OCI-LY7 (cell line): Measurements from ENCODE around the gene TEPSIN. TPM values are rescaled to one million over a fixed set of nuclear protein-coding genes. Genes with fewer than 3 reads are reported as not detected.

ENCODE experiments used
- BruUV-seq: library from RNA; stranded (reverse); fragments of 400-500 nt; replicated peaks from 2 replicates; lab custom pipeline; 2021; lab: Mats Ljungman, UMichigan
- CTCF ChIA-PET: fragments of 300-600 bp; sonication (Branson Sonifier 250); formaldehyde crosslinking; loops from one replicate; lab custom pipeline; 2022; ENCODE audit warnings: antibody characterized with exemption; ENCODE audit not compliant: unreplicated experiment; lab: Charles Lee
- POLR2A ChIA-PET: fragments of 300-600 bp; sonication (Branson Sonifier 250); formaldehyde crosslinking; loops from one replicate; lab custom pipeline; 2022; ENCODE audit warnings: antibody characterized with exemption; lab: Charles Lee
- DNase-seq: peaks from one replicate; pipeline ENCODE4 v3.0.0-alpha.2; 2015; ENCODE audit warnings: low spot score
- H2AFZ ChIP-seq: fragments of 200-600 bp; sonication (generic), shearing (Covaris generic); 2 replicates; pipeline ENCODE4 v1.6.1; 2014; ENCODE audit warnings: mild to moderate bottlenecking, antibody characterized with exemption, low read length, moderate library complexity
- H3K27ac ChIP-seq: fragments of 200-600 bp; sonication (generic); 2 replicates; pipeline ENCODE4 v1.5.1; 2014; ENCODE audit warnings: mixed run types, low read depth, mild to moderate bottlenecking, moderate library complexity, low read length, inconsistent platforms; ENCODE audit not compliant: poor library complexity, severe bottlenecking
- H3K36me3 ChIP-seq: fragments of 200-600 bp; sonication (generic); 2 replicates; pipeline ENCODE4 v1.6.1; 2014; ENCODE audit warnings: mild to moderate bottlenecking, antibody characterized with exemption, low read length, moderate library complexity, mixed read lengths; ENCODE audit not compliant: insufficient read depth
- H3K4me1 ChIP-seq: fragments of 200-600 bp; sonication (generic); 2 replicates; pipeline ENCODE4 v1.5.1; 2014; ENCODE audit warnings: mild to moderate bottlenecking, low read length; ENCODE audit not compliant: insufficient read depth, poor library complexity, severe bottlenecking
- H3K4me2 ChIP-seq: fragments of 200-600 bp; sonication (generic); 2 replicates; pipeline ENCODE4 v1.6.1; 2014; ENCODE audit warnings: mild to moderate bottlenecking, low read length
- H3K4me3 ChIP-seq: fragments of 200-600 bp; sonication (generic); 2 replicates; pipeline ENCODE4 v1.5.1; 2014; ENCODE audit warnings: mild to moderate bottlenecking, low read depth, low read length; ENCODE audit not compliant: poor library complexity, severe bottlenecking
- H3K79me2 ChIP-seq: fragments of 200-600 bp; sonication (generic); 2 replicates; pipeline ENCODE4 v1.6.1; 2016; ENCODE audit warnings: low read depth, mild to moderate bottlenecking, low read length, moderate library complexity, mixed read lengths; ENCODE audit not compliant: insufficient read depth
- H3K9me2 ChIP-seq: fragments of 200-600 bp; sonication (generic); 2 replicates; pipeline ENCODE4 v1.6.1; 2016; ENCODE audit warnings: mild to moderate bottlenecking, low read length, mixed read lengths; ENCODE audit not compliant: insufficient read depth
- H3K9me3 ChIP-seq: fragments of 200-600 bp; sonication (generic); 2 replicates; pipeline ENCODE4 v1.6.1; 2014; ENCODE audit warnings: mild to moderate bottlenecking, mixed run types, low read length, mixed read lengths
- H4K20me1 ChIP-seq: fragments of 200-600 bp; sonication (generic); 2 replicates; pipeline ENCODE4 v1.6.1; 2014; ENCODE audit warnings: mild to moderate bottlenecking, antibody characterized with exemption, low read length, moderate library complexity, mixed read lengths; ENCODE audit not compliant: insufficient read depth
- EZH2phosphoT487 ChIP-seq: fragments of 200-600 bp; sonication (generic); IDR thresholded peaks from 2 replicates; pipeline ENCODE4 v1.6.1; 2018; ENCODE audit warnings: low read depth, borderline replicate concordance, mild to moderate bottlenecking, mixed run types, antibody characterized with exemption, low read length, moderate library complexity, mixed read lengths
- intact Hi-C: fragments of 100-400 bp; cut with micrococcal nuclease; formaldehyde crosslinking; loops from one replicate; pipeline ENCODE4 v1.10.0; 2022; ENCODE audit not compliant: unreplicated experiment
- total RNA-seq, 2 experiments: library from RNA; depleted of rRNA in 1 of 2; stranded (reverse); fragments of >200 nt in 1 of 2; shearing (Covaris generic) in 1 of 2; gene quantifications; 2 replicates each; pipeline ENCODE4 v1.2.3, GENCODE V29; 2014 to 2022
- TF ChIP-seq, protein P1 (sequence below): fragments of 200-600 bp; sonication (generic); conservative IDR thresholded peaks from 2 replicates; pipeline ENCODE4 v1.5.1; 2014; ENCODE audit warnings: mild to moderate bottlenecking, antibody characterized with exemption, low read length, moderate library complexity, mixed read lengths

Gene TEPSIN
- total RNA-seq, 2 experiments from 2014 or later = 46.4 to 75.3 TPM

DNA sequence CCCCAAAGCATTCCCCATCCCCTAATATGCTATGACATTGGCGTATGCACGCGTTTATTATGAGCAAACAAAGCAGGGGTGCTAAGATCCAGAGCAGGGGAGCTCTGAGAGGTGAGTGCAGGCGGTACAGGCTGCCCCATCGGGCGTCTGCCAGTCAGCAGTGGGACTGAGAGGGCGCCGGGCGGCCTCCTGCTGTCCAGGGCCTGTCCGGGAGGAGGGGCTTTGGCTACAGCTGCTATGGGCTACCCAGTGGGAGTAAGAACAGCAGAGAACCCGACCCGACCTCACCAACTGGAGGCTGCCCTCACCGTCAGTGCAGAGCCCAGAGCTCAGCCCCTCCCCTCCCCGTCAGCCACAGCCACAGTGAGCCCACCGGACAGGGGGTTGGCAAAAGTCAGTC, 54.3 kb downstream of the TEPSIN start:
- ChIA-PET POLR2A (no interaction called here), CTCF (no interaction called here)
- Histone ChIP-seq H3K4me3 (no peak overlapping the region), H2AFZ (no peak overlapping the region), H3K4me2 (no peak overlapping the region), H3K9me3 (no peaks in the 10 kb centered on the region), H3K27ac (no peak overlapping the region), H3K36me3 (peaks cover 3% of the 10 kb centered on the region; the same call in 1 of the 2 replicates), H3K79me2 (no peaks in the 10 kb centered on the region), H3K9me2 (no peaks in the 10 kb centered on the region), H3K4me1 (no peaks in the 10 kb centered on the region), H4K20me1 (no peaks in the 10 kb centered on the region)
- no TSS peak for BruUV-seq
- DNase-seq = no peak
- intact Hi-C loops = no loop called here
- TF ChIP-seq EZH2phosphoT487 = no peak
- TF ChIP-seq, protein P1, sequence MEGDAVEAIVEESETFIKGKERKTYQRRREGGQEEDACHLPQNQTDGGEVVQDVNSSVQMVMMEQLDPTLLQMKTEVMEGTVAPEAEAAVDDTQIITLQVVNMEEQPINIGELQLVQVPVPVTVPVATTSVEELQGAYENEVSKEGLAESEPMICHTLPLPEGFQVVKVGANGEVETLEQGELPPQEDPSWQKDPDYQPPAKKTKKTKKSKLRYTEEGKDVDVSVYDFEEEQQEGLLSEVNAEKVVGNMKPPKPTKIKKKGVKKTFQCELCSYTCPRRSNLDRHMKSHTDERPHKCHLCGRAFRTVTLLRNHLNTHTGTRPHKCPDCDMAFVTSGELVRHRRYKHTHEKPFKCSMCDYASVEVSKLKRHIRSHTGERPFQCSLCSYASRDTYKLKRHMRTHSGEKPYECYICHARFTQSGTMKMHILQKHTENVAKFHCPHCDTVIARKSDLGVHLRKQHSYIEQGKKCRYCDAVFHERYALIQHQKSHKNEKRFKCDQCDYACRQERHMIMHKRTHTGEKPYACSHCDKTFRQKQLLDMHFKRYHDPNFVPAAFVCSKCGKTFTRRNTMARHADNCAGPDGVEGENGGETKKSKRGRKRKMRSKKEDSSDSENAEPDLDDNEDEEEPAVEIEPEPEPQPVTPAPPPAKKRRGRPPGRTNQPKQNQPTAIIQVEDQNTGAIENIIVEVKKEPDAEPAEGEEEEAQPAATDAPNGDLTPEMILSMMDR = no peak

- H3K36me3 ChIP-seq = no peaks in the 10 kb centered on the region
- no peaks in the 10 kb centered on the region for H3K79me2 ChIP-seq
- no peak overlapping the region for H2AFZ ChIP-seq
- no TSS peak for BruUV-seq
- CTCF ChIA-PET = no interaction called here
- H3K9me2 ChIP-seq = no peaks in the 10 kb centered on the region
- DNase-seq = no peak
- no peaks in the 10 kb centered on the region for H4K20me1 ChIP-seq
- no peak overlapping the region for H3K4me2 ChIP-seq
- intact Hi-C loops = no loop called here
- H3K9me3 ChIP-seq = no peaks in the 10 kb centered on the region
- H3K27ac ChIP-seq = no peak overlapping the region
- no peak overlapping the region for H3K4me3 ChIP-seq
- H3K4me1 ChIP-seq = peaks cover 5% of the 10 kb centered on the region
- TF ChIP-seq, protein P1 = no peak
- TF ChIP-seq EZH2phosphoT487 = no peak
- POLR2A ChIA-PET = no interaction called here
Measured at GRCh38 chr17:81183807-81184206, 55.0 kb downstream of the TEPSIN start.

GRCh38 chr17:81183316-81183715, 55.5 kb downstream of the TEPSIN start:
- Histone ChIP-seq H3K9me3 (no peaks in the 10 kb centered on the region), H3K4me2 (no peak overlapping the region), H3K27ac (no peak overlapping the region), H3K36me3 (no peaks in the 10 kb centered on the region), H3K9me2 (no peaks in the 10 kb centered on the region), H4K20me1 (no peaks in the 10 kb centered on the region), H3K4me1 (peaks cover 5% of the 10 kb centered on the region), H3K4me3 (no peak overlapping the region), H2AFZ (no peak overlapping the region), H3K79me2 (no peaks in the 10 kb centered on the region)
- TF ChIP-seq, protein P1 = no peak
- no peak for TF ChIP-seq EZH2phosphoT487
- intact Hi-C loops = no loop called here
- POLR2A ChIA-PET = no interaction called here
- CTCF ChIA-PET = no interaction called here
- no TSS peak for BruUV-seq
- no peak for DNase-seq
